Parathyroid adenoma (tissue), 2 donors: ENCODE results near the gene IFNA2.

Experiments used
- H2AFZ ChIP-seq: fragments of 300-600 bp; sonication (generic); one replicate; pipeline ENCODE4 v1.7.0; 2017; ENCODE audit warnings: antibody characterized with exemption, mild to moderate bottlenecking
- H3K27ac ChIP-seq: fragments of 300-600 bp; sonication (generic); one replicate; pipeline ENCODE4 v1.7.0; 2017
- H3K27me3 ChIP-seq: fragments of 300-600 bp; sonication (generic); one replicate; pipeline ENCODE4 v1.7.0; 2017; ENCODE audit warnings: low read length; ENCODE audit not compliant: control insufficient read depth, insufficient read depth
- H3K36me3 ChIP-seq: fragments of 300-600 bp; sonication (generic); one replicate; pipeline ENCODE4 v1.7.0; 2017; ENCODE audit warnings: low read length; ENCODE audit not compliant: control insufficient read depth, insufficient read depth
- H3K4me1 ChIP-seq: fragments of 300-600 bp; sonication (generic); one replicate; pipeline ENCODE4 v1.7.0; 2017; ENCODE audit warnings: control low read depth
- H3K4me2 ChIP-seq: fragments of 300-600 bp; sonication (generic); one replicate; pipeline ENCODE4 v1.7.0; 2017; ENCODE audit warnings: low read length
- H3K4me3 ChIP-seq: fragments of 300-600 bp; sonication (generic); one replicate; pipeline ENCODE4 v1.7.0; 2017; ENCODE audit warnings: low read depth, low read length
- H3K79me2 ChIP-seq: fragments of 300-600 bp; sonication (generic); one replicate; pipeline ENCODE4 v1.7.0; 2017; ENCODE audit warnings: control low read depth
- H3K9ac ChIP-seq: fragments of 300-600 bp; sonication (generic); one replicate; pipeline ENCODE4 v1.7.0; 2017; ENCODE audit warnings: mild to moderate bottlenecking
- H3K9me3 ChIP-seq: fragments of 300-600 bp; sonication (generic); one replicate; pipeline ENCODE4 v1.7.0; 2017; ENCODE audit warnings: low read length; ENCODE audit not compliant: control insufficient read depth
- TF ChIP-seq, protein P1 (sequence below): fragments of 300-600 bp; sonication (generic); IDR thresholded peaks from one replicate; pipeline ENCODE4 v1.7.0; 2017; ENCODE audit warnings: antibody characterized with exemption, mild to moderate bottlenecking
- donor health status: primary hyperparathyroidism.

IFNA2 gene

DNA sequence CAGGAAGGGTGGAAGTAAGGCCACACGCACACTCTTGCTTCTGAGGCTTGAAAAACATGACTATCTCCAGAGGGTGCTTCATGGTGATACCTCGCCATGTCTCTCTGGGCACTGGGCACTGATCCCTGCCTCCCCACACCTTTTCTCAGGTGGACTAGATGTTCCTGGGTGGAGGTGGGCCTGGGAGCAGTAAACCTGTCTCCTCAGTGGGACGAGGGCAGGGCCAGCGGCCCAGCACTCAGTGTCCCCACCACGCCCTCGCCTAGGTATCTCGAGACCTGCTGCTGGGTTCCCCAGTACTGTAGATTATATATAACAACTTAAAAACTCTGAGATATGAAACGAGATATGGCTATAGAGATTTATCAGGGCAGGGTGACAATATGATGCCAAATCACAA, 22.9 kb downstream of the IFNA2 start:
- TF ChIP-seq, protein P1, sequence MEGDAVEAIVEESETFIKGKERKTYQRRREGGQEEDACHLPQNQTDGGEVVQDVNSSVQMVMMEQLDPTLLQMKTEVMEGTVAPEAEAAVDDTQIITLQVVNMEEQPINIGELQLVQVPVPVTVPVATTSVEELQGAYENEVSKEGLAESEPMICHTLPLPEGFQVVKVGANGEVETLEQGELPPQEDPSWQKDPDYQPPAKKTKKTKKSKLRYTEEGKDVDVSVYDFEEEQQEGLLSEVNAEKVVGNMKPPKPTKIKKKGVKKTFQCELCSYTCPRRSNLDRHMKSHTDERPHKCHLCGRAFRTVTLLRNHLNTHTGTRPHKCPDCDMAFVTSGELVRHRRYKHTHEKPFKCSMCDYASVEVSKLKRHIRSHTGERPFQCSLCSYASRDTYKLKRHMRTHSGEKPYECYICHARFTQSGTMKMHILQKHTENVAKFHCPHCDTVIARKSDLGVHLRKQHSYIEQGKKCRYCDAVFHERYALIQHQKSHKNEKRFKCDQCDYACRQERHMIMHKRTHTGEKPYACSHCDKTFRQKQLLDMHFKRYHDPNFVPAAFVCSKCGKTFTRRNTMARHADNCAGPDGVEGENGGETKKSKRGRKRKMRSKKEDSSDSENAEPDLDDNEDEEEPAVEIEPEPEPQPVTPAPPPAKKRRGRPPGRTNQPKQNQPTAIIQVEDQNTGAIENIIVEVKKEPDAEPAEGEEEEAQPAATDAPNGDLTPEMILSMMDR: no peak
- Histone ChIP-seq H3K4me1 (no peaks in the 10 kb centered on the region), H3K27me3 (no peaks in the 10 kb centered on the region), H3K79me2 (no peaks in the 10 kb centered on the region), H2AFZ (no peak overlapping the region), H3K4me3 (no peak overlapping the region), H3K27ac (no peak overlapping the region), H3K9me3 (no peaks in the 10 kb centered on the region), H3K4me2 (no peak overlapping the region), H3K36me3 (no peaks in the 10 kb centered on the region), H3K9ac (no peak overlapping the region)

DNA sequence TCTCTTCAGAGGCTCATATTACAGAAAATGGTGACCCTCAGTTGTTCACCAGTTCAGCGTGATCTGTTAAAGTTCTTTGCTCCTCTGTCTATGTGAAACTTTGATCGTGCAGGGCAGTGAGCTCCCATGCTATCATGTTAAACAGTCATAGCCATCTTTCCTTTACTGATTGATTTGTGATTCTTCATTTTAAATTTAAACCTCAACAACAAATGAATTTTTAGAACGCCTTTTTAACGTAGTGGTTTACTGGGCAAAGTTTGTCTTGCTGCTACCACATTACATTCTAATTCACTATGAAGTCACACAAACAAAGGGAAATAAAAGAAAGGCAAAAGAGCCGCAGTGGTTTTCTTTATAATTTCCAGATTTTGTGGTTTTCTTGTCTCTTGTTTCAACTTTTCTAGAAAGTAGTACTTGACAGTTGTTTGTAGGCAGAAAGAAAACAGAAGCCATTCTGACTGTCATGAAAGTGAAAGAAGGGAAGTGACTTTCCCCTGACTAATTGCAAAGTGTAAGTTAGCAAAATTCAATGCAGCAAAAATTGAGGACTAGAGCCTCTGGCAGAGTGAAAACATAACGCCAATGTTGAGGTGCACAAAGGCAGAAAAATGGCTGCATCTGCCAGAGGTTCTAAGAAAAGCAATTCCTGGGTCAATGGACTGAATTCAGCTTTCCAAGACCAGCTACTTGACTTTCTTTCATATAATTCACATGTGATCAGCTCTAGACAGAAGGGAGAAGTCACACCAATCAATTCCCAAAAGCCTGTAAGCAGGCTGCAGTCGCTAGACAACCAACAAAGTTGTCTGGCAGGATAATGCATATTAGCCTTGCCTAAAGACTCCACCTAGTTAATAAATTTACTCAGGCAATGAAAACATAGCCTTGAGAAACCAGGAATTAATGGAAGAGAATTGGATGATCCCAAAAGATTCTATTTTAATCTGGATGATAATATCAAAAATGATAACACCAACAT, 27.4 kb downstream of the IFNA2 start:
- no peak overlapping the region for H3K4me2 ChIP-seq
- no peak overlapping the region for H2AFZ ChIP-seq
- H3K4me3 ChIP-seq: no peak overlapping the region
- TF ChIP-seq, protein P1: no peak
- H3K36me3 ChIP-seq: no peaks in the 10 kb centered on the region
- no peaks in the 10 kb centered on the region for H3K27me3 ChIP-seq
- H3K9ac ChIP-seq: no peak overlapping the region
- no peaks in the 10 kb centered on the region for H3K4me1 ChIP-seq
- no peaks in the 10 kb centered on the region for H3K79me2 ChIP-seq
- no peak overlapping the region for H3K27ac ChIP-seq
- H3K9me3 ChIP-seq: no peaks in the 10 kb centered on the region

DNA sequence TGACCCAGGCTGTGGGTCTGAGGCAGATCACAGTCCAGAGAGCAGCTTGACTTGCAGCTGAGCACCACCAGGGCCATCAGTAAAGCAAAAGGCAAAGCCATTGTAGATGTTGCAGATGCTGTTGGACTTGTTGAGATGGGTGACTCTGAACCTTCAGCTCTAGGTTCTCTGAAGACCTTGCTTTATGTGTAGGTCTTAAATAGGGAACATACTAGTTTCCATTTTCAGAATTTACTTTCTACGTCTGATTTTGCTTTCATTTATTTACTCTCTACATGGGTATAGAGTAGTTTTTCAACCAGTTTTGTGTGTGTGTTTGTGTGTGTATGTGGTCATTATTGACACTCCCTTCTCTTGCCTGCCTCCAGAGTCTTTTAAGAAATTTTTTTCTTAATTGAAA, 34.4 kb downstream of the IFNA2 start, which contains the start of gene IFNA6:
Gene IFNA6 (minus strand): TSS at position 101 of the 400 bp plus-strand sequence. CDS start 0 bp downstream, at position 101.
- no peaks in the 10 kb centered on the region for H3K4me1 ChIP-seq

DNA sequence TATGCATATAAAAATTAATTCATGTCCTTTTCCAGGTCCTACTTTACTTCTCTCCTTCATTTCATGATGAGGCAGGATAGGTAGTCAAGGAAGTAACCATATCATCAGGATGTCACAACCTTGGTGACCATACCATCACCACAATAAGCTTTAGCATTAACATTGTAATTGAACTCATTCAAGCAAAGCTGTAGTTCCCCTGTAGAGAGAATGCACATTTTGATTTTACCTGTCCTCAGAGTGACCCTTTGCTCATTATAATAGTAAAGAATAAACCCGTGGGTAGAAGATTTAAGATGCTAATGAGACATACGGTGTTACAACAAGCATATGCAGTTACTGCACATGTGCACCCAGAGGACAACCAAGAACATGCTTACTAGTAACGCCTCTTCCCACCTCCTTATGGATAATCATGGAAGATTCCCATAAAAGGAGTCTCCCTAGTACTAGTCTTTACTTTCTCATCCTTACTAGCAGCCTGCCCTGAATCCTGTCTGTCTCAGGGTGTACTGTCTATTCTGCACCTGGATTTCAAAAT, 36.7 kb downstream of the IFNA2 start:
- Histone ChIP-seq H3K4me3 (no peak overlapping the region), H3K79me2 (no peaks in the 10 kb centered on the region), H2AFZ (no peak overlapping the region), H3K9me3 (no peaks in the 10 kb centered on the region), H3K4me2 (no peak overlapping the region), H3K27ac (no peak overlapping the region), H3K4me1 (no peaks in the 10 kb centered on the region), H3K9ac (no peak overlapping the region), H3K27me3 (no peaks in the 10 kb centered on the region), H3K36me3 (no peaks in the 10 kb centered on the region)
- TF ChIP-seq, protein P1: no peak

More for the DNA sequence above, 34.4 kb downstream of the IFNA2 start, which contains the start of gene IFNA6:
- Histone ChIP-seq H3K9me3 (no peaks in the 10 kb centered on the region), H3K4me2 (no peak within 1 kb of the TSS), H3K9ac (no peak within 1 kb of the TSS), H3K79me2 (no peaks in the 10 kb centered on the region), H3K27me3 (no peaks in the 10 kb centered on the region), H3K27ac (no peak within 1 kb of the TSS), H3K4me3 (no peak within 1 kb of the TSS), H3K36me3 (no peaks in the 10 kb centered on the region), H2AFZ (no peak within 1 kb of the TSS)
- TF ChIP-seq, protein P1: no peak
